Ishikawa (cell line): Measurements from ENCODE around the gene KCNN3.

ENCODE experiments used
- CEBPB ChIP-seq: IDR thresholded peaks from 2 replicates; pipeline ENCODE4 v1.6.1; 2012
- CREB1 ChIP-seq: IDR thresholded peaks from 2 replicates; pipeline ENCODE4 v1.6.1; 2012; ENCODE audit warnings: low read depth
- EGR1 ChIP-seq: IDR thresholded peaks from 2 replicates; pipeline ENCODE4 v1.6.1; 2012
- EP300 ChIP-seq: IDR thresholded peaks from 2 replicates; pipeline ENCODE4 v1.6.1; 2012; ENCODE audit warnings: borderline replicate concordance
- FOXM1 ChIP-seq: IDR thresholded peaks from 2 replicates; pipeline ENCODE4 v1.6.1; 2012; ENCODE audit warnings: low read depth, borderline replicate concordance
- NFIC ChIP-seq: IDR thresholded peaks from 2 replicates; pipeline ENCODE4 v1.6.1; 2012
- RAD21 ChIP-seq: IDR thresholded peaks from 2 replicates; pipeline ENCODE4 v1.6.1; 2012; ENCODE audit warnings: low read depth
- TAF1 ChIP-seq: IDR thresholded peaks from 2 replicates; pipeline ENCODE4 v1.6.1; 2012; ENCODE audit warnings: low read depth, mild to moderate bottlenecking
- TCF12 ChIP-seq: IDR thresholded peaks from 2 replicates; pipeline ENCODE4 v1.6.1; 2012; ENCODE audit warnings: low read depth
- TEAD4 ChIP-seq: IDR thresholded peaks from 2 replicates; pipeline ENCODE4 v1.6.1; 2012
- YY1 ChIP-seq: IDR thresholded peaks from 2 replicates; pipeline ENCODE4 v1.6.1; 2012; ENCODE audit warnings: low read depth
- ZBTB7A ChIP-seq: IDR thresholded peaks from 2 replicates; pipeline ENCODE4 v1.6.1; 2012; ENCODE audit warnings: low read depth
- TF ChIP-seq, protein P1 (sequence below): IDR thresholded peaks from 2 replicates; pipeline ENCODE4 v1.6.1; 2012; ENCODE audit warnings: low read depth, mild to moderate bottlenecking
- TF ChIP-seq, protein P2 (sequence below): IDR thresholded peaks from 2 replicates; pipeline ENCODE4 v1.6.1; 2012
- TF ChIP-seq, protein P3 (sequence below): IDR thresholded peaks from 2 replicates; pipeline ENCODE4 v1.6.1; 2012

The KCNN3 gene

DNA sequence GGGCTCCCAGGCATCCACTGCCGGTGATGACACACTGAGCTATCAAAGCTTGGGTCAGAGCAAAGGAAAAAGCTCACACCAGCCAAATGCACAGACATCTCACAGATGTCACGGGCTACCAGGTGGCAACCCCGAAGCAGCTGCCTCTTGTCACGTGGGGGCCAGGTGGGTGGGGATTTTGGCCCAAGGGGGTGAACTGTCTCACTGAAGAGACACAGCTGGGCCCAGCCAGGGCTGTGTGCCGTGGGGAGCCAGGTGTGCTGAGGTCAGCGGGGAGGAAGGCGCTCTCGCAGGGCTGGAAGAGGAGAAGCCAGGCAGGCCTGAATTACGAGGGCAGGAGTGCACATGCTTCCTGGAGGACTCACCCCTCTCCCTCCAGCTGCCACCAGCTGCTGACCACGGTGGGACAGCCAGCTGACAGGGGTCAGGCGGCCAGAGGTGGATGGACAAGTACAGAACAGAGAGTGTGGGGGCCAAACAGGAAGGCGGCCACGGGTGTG lies 32.4 kb downstream of the KCNN3 start:
- no peak for TF ChIP-seq TCF12
- no peak for TF ChIP-seq TEAD4
- no peak for TF ChIP-seq TAF1
- TF ChIP-seq EGR1: no peak
- TF ChIP-seq RAD21: no peak
- TF ChIP-seq, protein P1, sequence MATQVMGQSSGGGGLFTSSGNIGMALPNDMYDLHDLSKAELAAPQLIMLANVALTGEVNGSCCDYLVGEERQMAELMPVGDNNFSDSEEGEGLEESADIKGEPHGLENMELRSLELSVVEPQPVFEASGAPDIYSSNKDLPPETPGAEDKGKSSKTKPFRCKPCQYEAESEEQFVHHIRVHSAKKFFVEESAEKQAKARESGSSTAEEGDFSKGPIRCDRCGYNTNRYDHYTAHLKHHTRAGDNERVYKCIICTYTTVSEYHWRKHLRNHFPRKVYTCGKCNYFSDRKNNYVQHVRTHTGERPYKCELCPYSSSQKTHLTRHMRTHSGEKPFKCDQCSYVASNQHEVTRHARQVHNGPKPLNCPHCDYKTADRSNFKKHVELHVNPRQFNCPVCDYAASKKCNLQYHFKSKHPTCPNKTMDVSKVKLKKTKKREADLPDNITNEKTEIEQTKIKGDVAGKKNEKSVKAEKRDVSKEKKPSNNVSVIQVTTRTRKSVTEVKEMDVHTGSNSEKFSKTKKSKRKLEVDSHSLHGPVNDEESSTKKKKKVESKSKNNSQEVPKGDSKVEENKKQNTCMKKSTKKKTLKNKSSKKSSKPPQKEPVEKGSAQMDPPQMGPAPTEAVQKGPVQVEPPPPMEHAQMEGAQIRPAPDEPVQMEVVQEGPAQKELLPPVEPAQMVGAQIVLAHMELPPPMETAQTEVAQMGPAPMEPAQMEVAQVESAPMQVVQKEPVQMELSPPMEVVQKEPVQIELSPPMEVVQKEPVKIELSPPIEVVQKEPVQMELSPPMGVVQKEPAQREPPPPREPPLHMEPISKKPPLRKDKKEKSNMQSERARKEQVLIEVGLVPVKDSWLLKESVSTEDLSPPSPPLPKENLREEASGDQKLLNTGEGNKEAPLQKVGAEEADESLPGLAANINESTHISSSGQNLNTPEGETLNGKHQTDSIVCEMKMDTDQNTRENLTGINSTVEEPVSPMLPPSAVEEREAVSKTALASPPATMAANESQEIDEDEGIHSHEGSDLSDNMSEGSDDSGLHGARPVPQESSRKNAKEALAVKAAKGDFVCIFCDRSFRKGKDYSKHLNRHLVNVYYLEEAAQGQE: no peak
- no peak for TF ChIP-seq CEBPB
- no peak for TF ChIP-seq CREB1
- no peak for TF ChIP-seq EP300
- TF ChIP-seq, protein P2, sequence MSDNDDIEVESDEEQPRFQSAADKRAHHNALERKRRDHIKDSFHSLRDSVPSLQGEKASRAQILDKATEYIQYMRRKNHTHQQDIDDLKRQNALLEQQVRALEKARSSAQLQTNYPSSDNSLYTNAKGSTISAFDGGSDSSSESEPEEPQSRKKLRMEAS: no peak
- no peak for TF ChIP-seq FOXM1
- no peak for TF ChIP-seq YY1
- TF ChIP-seq ZBTB7A: no peak
- TF ChIP-seq, protein P3, sequence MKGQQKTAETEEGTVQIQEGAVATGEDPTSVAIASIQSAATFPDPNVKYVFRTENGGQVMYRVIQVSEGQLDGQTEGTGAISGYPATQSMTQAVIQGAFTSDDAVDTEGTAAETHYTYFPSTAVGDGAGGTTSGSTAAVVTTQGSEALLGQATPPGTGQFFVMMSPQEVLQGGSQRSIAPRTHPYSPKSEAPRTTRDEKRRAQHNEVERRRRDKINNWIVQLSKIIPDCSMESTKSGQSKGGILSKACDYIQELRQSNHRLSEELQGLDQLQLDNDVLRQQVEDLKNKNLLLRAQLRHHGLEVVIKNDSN: no peak
- TF ChIP-seq NFIC: no peak

DNA sequence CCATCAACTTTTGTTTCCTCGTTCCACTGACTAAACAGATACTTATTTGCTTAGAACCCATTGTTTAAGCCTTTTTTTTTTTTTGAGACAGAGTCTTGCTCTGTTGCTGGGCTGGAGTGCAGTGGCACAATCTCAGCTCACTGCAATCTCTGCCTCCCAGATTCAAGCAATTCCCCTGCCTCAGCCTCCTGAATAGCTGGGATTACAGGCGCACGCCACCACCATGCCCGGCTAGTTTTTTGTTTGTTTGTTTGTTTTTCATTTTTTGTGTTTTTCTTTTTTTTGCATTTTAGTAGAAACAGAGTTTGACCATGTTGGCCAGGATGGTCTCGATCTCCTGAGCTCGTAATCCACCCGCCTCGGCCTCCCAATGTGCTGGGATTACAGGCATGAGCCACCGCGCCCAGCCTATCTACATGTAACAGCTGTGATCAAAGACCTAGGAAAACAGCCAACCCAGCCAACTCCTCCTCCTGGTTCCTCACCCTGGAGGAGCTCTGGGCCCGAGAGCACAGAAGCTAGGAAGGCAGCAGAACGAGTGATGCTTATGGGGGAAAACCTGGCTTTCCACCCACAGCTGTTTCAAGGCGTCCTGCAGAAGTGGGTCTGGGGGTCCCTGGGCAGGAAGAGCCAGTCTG lies 32.9 kb downstream of the KCNN3 start:
- TF ChIP-seq TCF12 (no peak), CREB1 (no peak), RAD21 (no peak), TEAD4 (no peak), ZBTB7A (no peak), NFIC (no peak)
- TF ChIP-seq, protein P2: no peak
- TF ChIP-seq, protein P1: no peak
- TF ChIP-seq, protein P3: no peak

DNA sequence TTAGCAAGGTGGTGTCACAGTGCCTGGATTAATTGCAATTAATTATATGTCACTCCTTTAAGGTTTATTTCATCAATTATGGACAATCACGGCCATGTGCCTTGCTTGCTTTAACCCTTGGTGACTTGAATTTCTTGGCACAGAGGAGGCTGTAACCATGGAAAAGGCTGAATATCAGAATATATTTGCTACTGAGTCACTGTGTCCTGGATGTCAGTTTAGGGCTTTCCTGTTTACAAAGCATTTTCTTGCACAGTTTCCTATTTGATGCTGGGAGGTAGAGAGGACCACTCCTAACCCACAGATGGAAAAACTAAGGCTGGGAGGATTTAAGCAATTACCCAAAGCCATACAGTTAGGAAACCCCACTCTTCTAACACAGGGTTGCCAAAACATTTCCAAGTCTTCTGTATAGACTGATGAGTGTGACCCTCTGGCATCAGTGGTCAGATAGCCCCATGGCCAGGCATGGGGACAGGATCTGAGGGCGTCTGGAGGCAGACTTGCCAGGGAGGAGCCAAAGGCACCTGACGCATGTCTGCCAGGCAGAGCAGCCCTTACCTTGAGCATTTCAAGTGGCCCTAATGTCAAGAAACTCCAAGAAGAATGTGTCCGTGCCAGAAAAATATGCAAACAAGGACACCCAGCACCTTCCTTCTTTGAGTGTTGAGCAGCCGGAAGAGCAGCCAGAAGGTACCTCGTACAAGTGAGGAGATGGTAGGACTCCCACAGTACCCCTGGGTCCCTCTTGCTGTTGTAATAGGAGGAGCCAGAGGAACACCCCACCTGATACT lies 34.4 kb downstream of the KCNN3 start:
- TF ChIP-seq, protein P2: no peak
- TF ChIP-seq ZBTB7A: no peak
- TF ChIP-seq TCF12: no peak
- no peak for TF ChIP-seq NFIC
- no peak for TF ChIP-seq CREB1
- no peak for TF ChIP-seq EP300
- no peak for TF ChIP-seq YY1
- TF ChIP-seq EGR1: no peak
- no peak for TF ChIP-seq TEAD4
- no peak for TF ChIP-seq TAF1
- TF ChIP-seq, protein P1: no peak
- no peak for TF ChIP-seq CEBPB
- TF ChIP-seq RAD21: no peak
- TF ChIP-seq FOXM1: no peak
- TF ChIP-seq, protein P3: no peak
